GM12878 (cell line): ENCODE data around the gene SETD1B. TPM values are rescaled to one million over a fixed set of nuclear protein-coding genes. Genes with fewer than 3 reads are reported as not detected.

Experiments used
- CBX5 ChIP-seq: sonication (generic); IDR thresholded peaks from 2 replicates; pipeline ENCODE4 v1.6.1; 2016; ENCODE audit warnings: low read depth, moderate library complexity, mild to moderate bottlenecking, inconsistent platforms
- GATAD2B ChIP-seq: fragments of 450-650 bp; conservative IDR thresholded peaks from 2 replicates; pipeline ENCODE4 v1.6.1; 2017; ENCODE audit warnings: low read depth, mild to moderate bottlenecking, moderate library complexity
- MEF2B ChIP-seq: fragments of 450-650 bp; IDR thresholded peaks from 2 replicates; pipeline ENCODE4 v1.6.1; 2018; ENCODE audit warnings: mild to moderate bottlenecking, moderate library complexity; ENCODE audit not compliant: partially characterized antibody, poor library complexity, severe bottlenecking
- MTA2 ChIP-seq: fragments of 450-650 bp; IDR thresholded peaks from 2 replicates; pipeline ENCODE4 v1.6.1; 2016; ENCODE audit warnings: low read depth, mild to moderate bottlenecking, moderate library complexity
- MYC ChIP-seq: IDR thresholded peaks from 2 replicates; pipeline ENCODE4 v1.6.1; 2011; ENCODE audit warnings: mild to moderate bottlenecking, low read length, moderate library complexity, inconsistent platforms; ENCODE audit not compliant: insufficient read depth, insufficient replicate concordance, insufficient read length, severe bottlenecking
- POLR2A ChIP-seq: IDR thresholded peaks from 2 replicates; pipeline ENCODE4 v1.6.1; 2011; ENCODE audit warnings: low read depth, mild to moderate bottlenecking, low read length
- RAD21 ChIP-seq: IDR thresholded peaks from 2 replicates; pipeline ENCODE4 v1.6.1; 2011; ENCODE audit warnings: mild to moderate bottlenecking, low read depth, low read length, moderate library complexity; ENCODE audit not compliant: insufficient read depth
- RB1 ChIP-seq: fragments of 450-650 bp; formaldehyde crosslinking; IDR thresholded peaks from 2 replicates; pipeline ENCODE4 v1.6.1; 2017; ENCODE audit warnings: mild to moderate bottlenecking, borderline replicate concordance
- SIN3A ChIP-seq: IDR thresholded peaks from 2 replicates; pipeline ENCODE4 v1.6.1; 2012; ENCODE audit warnings: low read depth, low read length, improper control_type of control experiment
- SPI1 ChIP-seq: IDR thresholded peaks from 2 replicates; pipeline ENCODE4 v1.6.1; 2011; ENCODE audit warnings: low read depth, mild to moderate bottlenecking, low read length, moderate library complexity, borderline replicate concordance; ENCODE audit not compliant: insufficient read depth
- SUZ12 ChIP-seq: fragments of 200-600 bp; sonication (generic); IDR thresholded peaks from one replicate; pipeline ENCODE4 v1.6.1; 2018; ENCODE audit warnings: antibody characterized with exemption, mild to moderate bottlenecking; ENCODE audit not compliant: unreplicated experiment
- TCF12 ChIP-seq: IDR thresholded peaks from 2 replicates; pipeline ENCODE4 v1.6.1; 2011; ENCODE audit warnings: low read depth, mild to moderate bottlenecking, low read length
- ZBED1 ChIP-seq: IDR thresholded peaks from 2 replicates; pipeline ENCODE4 v1.6.1; 2016; ENCODE audit warnings: borderline replicate concordance
- ZNF24 ChIP-seq: fragments of 450-650 bp; IDR thresholded peaks from 2 replicates; pipeline ENCODE4 v1.6.1; 2017; ENCODE audit warnings: antibody characterized with exemption, mild to moderate bottlenecking
- ZNF622 ChIP-seq: fragments of 450-650 bp; IDR thresholded peaks from 2 replicates; pipeline ENCODE4 v1.6.1; 2017; ENCODE audit warnings: mild to moderate bottlenecking, inconsistent platforms
- polyA plus RNA-seq, 11 experiments: library from polyadenylated mRNA; depleted of rRNA in 4 of 11; unstranded in 6 of 11; stranded (reverse) in 5 of 11; fragments of >200 nt; fragmentation: Nextera tagmentation in 4 of 11; fragmentation: Illumina TruSeq in 1 of 11; extraction: Ambion mirVana in 4 of 11; extraction: Trizol in 1 of 11; gene quantifications; 1 replicate in 1 of 11; 2 replicates in 10 of 11; pipeline versions ENCODE4 v1.2.1 to v1.2.3, GENCODE V29; 2011 to 2016; ENCODE audit warnings: inconsistent platforms in 2 of 11, missing spikeins in 2 of 11, low read depth in 1 of 11
- total RNA-seq, 4 experiments: library from RNA; depleted of rRNA in 3 of 4; stranded (reverse); fragments of >200 nt in 3 of 4; fragmentation: Illumina TruSeq in 1 of 4; extraction: Trizol in 1 of 4; gene quantifications; 2 replicates each; pipeline versions ENCODE4 v1.2.1 to v1.2.3, GENCODE V29; 2013 to 2021
- TF ChIP-seq, protein P1 (sequence below): fragments of 450-650 bp; formaldehyde crosslinking; IDR thresholded peaks from 2 replicates; pipeline ENCODE4 v1.4.0; 2022; ENCODE audit warnings: mild to moderate bottlenecking, moderate library complexity
- TF ChIP-seq, protein P2 (sequence below), 3 experiments: IDR thresholded peaks in 2 of 3; conservative IDR thresholded peaks in 1 of 3; 2 replicates each; pipeline ENCODE4 v1.5.1; 2011; ENCODE audit warnings: low read depth in 3 of 3, low read length in 3 of 3, mild to moderate bottlenecking in 3 of 3, control low read depth in 2 of 3, moderate library complexity in 2 of 3, inconsistent platforms in 1 of 3, mixed read lengths in 1 of 3; ENCODE audit not compliant: control insufficient read depth in 2 of 3, insufficient read depth in 1 of 3; ENCODE audit errors: extremely low read depth in 1 of 3
- TF ChIP-seq, protein P3 (sequence below): IDR thresholded peaks from 2 replicates; pipeline ENCODE4 v1.6.1; 2011; ENCODE audit warnings: mild to moderate bottlenecking, low read depth, low read length, moderate library complexity; ENCODE audit not compliant: insufficient replicate concordance
- TF ChIP-seq, protein P4 (sequence below): IDR thresholded peaks from 2 replicates; pipeline ENCODE4 v1.6.1; 2012; ENCODE audit warnings: mild to moderate bottlenecking, low read depth, low read length

Gene SETD1B
- total and polyA plus RNA-seq, 10 of the 15 experiments (the other 5 are each of a cell fraction or from before 2014, with no cell fraction given), result 0.50 to 17.3 (median 1.6) TPM

DNA sequence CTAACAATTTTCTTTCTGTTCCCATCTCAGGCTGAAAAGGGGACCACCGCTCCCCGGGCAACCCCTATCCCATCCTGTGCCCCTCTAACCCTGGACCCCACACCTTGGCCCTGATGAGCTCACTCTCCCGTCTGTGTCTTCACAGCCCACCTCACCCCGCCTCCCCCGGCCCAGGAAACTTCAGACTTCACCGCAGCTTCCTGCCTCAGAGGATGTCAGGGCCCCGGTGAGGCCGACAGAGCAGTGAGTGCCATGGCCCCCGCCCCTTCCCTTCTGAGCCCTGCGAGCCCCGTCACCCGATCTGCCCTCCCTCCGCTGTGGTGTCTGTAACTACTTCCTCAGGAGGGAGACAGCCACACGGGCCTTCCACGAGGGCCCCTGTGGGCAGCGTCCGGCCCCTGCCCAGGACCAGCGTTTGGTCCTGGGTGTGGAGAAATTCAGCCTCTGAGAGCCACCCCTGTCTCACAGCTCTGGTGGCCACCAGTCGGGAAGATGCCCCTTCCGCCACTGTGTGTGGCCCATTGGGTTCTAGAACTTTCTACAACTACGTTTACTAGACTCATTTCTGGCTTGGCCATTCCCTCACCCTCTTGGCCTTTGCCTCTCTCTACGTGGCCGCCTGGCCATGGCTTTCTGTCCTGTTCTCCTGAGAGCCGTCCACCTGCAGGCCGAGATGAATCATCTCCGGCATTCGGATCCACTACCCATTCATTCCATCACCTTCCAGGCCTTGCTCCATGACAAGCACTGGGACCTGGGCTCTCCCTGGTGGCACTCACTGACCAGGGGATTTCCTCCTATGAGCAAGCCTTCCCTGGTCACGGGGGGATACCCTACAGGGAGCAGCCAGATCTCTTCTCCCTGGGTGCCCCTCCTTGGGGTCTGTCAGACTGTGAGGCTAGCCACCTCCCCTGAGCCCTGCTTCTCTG lies 13.7 kb upstream of the SETD1B start (continued):
- TF ChIP-seq, protein P1, sequence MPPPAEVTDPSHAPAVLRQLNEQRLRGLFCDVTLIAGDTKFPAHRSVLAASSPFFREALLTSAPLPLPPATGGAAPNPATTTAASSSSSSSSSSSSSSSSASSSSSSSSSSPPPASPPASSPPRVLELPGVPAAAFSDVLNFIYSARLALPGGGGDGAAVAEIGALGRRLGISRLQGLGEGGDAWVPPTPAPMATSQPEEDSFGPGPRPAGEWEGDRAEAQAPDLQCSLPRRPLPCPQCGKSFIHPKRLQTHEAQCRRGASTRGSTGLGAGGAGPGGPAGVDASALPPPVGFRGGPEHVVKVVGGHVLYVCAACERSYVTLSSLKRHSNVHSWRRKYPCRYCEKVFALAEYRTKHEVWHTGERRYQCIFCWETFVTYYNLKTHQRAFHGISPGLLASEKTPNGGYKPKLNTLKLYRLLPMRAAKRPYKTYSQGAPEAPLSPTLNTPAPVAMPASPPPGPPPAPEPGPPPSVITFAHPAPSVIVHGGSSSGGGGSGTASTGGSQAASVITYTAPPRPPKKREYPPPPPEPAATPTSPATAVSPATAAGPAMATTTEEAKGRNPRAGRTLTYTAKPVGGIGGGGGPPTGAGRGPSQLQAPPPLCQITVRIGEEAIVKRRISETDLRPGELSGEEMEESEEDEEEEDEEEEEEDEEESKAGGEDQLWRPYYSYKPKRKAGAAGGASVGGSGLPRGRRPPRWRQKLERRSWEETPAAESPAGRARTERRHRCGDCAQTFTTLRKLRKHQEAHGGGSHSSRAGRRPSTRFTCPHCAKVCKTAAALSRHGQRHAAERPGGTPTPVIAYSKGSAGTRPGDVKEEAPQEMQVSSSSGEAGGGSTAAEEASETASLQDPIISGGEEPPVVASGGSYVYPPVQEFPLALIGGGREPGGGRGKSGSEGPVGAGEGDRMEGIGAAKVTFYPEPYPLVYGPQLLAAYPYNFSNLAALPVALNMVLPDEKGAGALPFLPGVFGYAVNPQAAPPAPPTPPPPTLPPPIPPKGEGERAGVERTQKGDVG, result no peak
- TF ChIP-seq, protein P2, sequence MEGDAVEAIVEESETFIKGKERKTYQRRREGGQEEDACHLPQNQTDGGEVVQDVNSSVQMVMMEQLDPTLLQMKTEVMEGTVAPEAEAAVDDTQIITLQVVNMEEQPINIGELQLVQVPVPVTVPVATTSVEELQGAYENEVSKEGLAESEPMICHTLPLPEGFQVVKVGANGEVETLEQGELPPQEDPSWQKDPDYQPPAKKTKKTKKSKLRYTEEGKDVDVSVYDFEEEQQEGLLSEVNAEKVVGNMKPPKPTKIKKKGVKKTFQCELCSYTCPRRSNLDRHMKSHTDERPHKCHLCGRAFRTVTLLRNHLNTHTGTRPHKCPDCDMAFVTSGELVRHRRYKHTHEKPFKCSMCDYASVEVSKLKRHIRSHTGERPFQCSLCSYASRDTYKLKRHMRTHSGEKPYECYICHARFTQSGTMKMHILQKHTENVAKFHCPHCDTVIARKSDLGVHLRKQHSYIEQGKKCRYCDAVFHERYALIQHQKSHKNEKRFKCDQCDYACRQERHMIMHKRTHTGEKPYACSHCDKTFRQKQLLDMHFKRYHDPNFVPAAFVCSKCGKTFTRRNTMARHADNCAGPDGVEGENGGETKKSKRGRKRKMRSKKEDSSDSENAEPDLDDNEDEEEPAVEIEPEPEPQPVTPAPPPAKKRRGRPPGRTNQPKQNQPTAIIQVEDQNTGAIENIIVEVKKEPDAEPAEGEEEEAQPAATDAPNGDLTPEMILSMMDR (IDR thresholded peaks at IDR 0.05 in 2 of 3, conservative IDR thresholded peaks at IDR 0.05 in 1 of 3; ENCODE audit: control insufficient read depth in 2 of 3, extremely low read depth in 1 of 3, insufficient read depth in 1 of 3, low read depth in 3 of 3, low read length in 3 of 3), result no peak
- peak; percentile 14; the same call in 1 of the 2 replicates for TF ChIP-seq SPI1
- no peak; the same call in 1 of the 2 replicates for TF ChIP-seq SIN3A
- TF ChIP-seq ZNF24, result no peak
- TF ChIP-seq CBX5, result no peak
- TF ChIP-seq, protein P3, sequence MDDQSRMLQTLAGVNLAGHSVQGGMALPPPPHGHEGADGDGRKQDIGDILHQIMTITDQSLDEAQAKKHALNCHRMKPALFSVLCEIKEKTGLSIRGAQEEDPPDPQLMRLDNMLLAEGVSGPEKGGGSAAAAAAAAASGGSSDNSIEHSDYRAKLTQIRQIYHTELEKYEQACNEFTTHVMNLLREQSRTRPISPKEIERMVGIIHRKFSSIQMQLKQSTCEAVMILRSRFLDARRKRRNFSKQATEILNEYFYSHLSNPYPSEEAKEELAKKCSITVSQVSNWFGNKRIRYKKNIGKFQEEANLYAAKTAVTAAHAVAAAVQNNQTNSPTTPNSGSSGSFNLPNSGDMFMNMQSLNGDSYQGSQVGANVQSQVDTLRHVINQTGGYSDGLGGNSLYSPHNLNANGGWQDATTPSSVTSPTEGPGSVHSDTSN, result no peak
- no peak for TF ChIP-seq RAD21
- TF ChIP-seq GATAD2B, result peak; percentile 66; the same call in 1 of the 2 replicates
- no peak for TF ChIP-seq SUZ12
- 0 out of 2 replicates have a peak, but pooled peaks have one; percentile 52 for TF ChIP-seq TCF12
- TF ChIP-seq MEF2B, result peak; percentile 31
- TF ChIP-seq, protein P4, sequence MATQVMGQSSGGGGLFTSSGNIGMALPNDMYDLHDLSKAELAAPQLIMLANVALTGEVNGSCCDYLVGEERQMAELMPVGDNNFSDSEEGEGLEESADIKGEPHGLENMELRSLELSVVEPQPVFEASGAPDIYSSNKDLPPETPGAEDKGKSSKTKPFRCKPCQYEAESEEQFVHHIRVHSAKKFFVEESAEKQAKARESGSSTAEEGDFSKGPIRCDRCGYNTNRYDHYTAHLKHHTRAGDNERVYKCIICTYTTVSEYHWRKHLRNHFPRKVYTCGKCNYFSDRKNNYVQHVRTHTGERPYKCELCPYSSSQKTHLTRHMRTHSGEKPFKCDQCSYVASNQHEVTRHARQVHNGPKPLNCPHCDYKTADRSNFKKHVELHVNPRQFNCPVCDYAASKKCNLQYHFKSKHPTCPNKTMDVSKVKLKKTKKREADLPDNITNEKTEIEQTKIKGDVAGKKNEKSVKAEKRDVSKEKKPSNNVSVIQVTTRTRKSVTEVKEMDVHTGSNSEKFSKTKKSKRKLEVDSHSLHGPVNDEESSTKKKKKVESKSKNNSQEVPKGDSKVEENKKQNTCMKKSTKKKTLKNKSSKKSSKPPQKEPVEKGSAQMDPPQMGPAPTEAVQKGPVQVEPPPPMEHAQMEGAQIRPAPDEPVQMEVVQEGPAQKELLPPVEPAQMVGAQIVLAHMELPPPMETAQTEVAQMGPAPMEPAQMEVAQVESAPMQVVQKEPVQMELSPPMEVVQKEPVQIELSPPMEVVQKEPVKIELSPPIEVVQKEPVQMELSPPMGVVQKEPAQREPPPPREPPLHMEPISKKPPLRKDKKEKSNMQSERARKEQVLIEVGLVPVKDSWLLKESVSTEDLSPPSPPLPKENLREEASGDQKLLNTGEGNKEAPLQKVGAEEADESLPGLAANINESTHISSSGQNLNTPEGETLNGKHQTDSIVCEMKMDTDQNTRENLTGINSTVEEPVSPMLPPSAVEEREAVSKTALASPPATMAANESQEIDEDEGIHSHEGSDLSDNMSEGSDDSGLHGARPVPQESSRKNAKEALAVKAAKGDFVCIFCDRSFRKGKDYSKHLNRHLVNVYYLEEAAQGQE, result no peak
- TF ChIP-seq POLR2A, result peak; percentile 84
- no peak for TF ChIP-seq ZBED1
- TF ChIP-seq MYC, result no peak
- TF ChIP-seq MTA2, result peak; percentile 63
- TF ChIP-seq ZNF622, result no peak
- TF ChIP-seq RB1, result no peak
